Activated naive CD4-positive, alpha-beta T cell treated with anti-CD3 and anti-CD28 coated beads, Interleukin-2, amount 10 ng/mL, durations not matched to agents 7 days and 5 days (primary cell): ENCODE results near the gene NRCAM.
"Not testable (repeated sequence)": the region's sequence is repeated elsewhere in the genome, so short reads cannot be mapped to it uniquely, and the experiment has no call there.

Experiments
- CTCF ChIA-PET: fragments of 350-600 bp; sonication (Branson Sonifier 250); formaldehyde crosslinking; loops from one replicate; lab custom pipeline; 2021; ENCODE audit warnings: antibody characterized with exemption; lab: Charles Lee
- DNase-seq: peaks from one replicate; pipeline ENCODE4 v3.0.0-alpha.2; 2020
- H3K27ac Mint-ChIP-seq: one replicate; pipeline ENCODE4 v1.8.0; 2021; ENCODE audit warnings: mild to moderate bottlenecking, moderate library complexity, mixed read lengths
- H3K27me3 Mint-ChIP-seq: one replicate; pipeline ENCODE4 v1.8.0; 2021; ENCODE audit warnings: mild to moderate bottlenecking, mixed read lengths
- H3K36me3 Mint-ChIP-seq: one replicate; pipeline ENCODE4 v1.8.0; 2021; ENCODE audit warnings: mixed read lengths
- H3K4me1 Mint-ChIP-seq: one replicate; pipeline ENCODE4 v1.8.0; 2021; ENCODE audit warnings: mixed read lengths
- H3K4me3 Mint-ChIP-seq: one replicate; pipeline ENCODE4 v1.8.0; 2021; ENCODE audit warnings: mild to moderate bottlenecking, moderate library complexity, mixed read lengths
- H3K9me3 Mint-ChIP-seq: one replicate; pipeline ENCODE4 v1.8.0; 2021; ENCODE audit warnings: mixed read lengths

Gene NRCAM

GRCh38 chr7:108479118-108479517, 22.9 kb upstream of the NRCAM start:
- H3K9me3 Mint-ChIP-seq = no peaks in the 10 kb centered on the region
- H3K27me3 Mint-ChIP-seq = no peaks in the 10 kb centered on the region
- no peaks in the 10 kb centered on the region for H3K4me1 Mint-ChIP-seq
- H3K36me3 Mint-ChIP-seq = peaks cover 21% of the 10 kb centered on the region
- no peak overlapping the region for H3K27ac Mint-ChIP-seq
- CTCF ChIA-PET = no interaction called here
- no peak overlapping the region for H3K4me3 Mint-ChIP-seq
- no peak for DNase-seq

GRCh38 chr7:108468246-108468645, 12.0 kb upstream of the NRCAM start:
- Mint-ChIP-seq H3K27ac (no peak overlapping the region), H3K4me3 (no peak overlapping the region), H3K4me1 (peaks cover 12% of the 10 kb centered on the region), H3K9me3 (no peaks in the 10 kb centered on the region), H3K27me3 (no peaks in the 10 kb centered on the region), H3K36me3 (no peaks in the 10 kb centered on the region)
- DNase-seq = no peak
- CTCF ChIA-PET = interaction anchor here (0.6 to 1.6 kb wide), 2 partner anchors 8 to 9 kb away, joined by 4 to 5 read pairs; no protein-coding TSS in a partner anchor

- Mint-ChIP-seq H3K36me3 (no peaks in the 10 kb centered on the region), H3K27ac (no peak overlapping the region), H3K9me3 (no peaks in the 10 kb centered on the region), H3K27me3 (no peaks in the 10 kb centered on the region), H3K4me3 (no peak overlapping the region), H3K4me1 (peaks cover 19% of the 10 kb centered on the region)
- CTCF ChIA-PET = no interaction called here
- DNase-seq = no peak
These were observed 11.2 kb upstream of the NRCAM start for GRCh38 chr7:108467391-108467790.

GRCh38 chr7:108466322-108466721, 10.1 kb upstream of the NRCAM start:
- H3K9me3 Mint-ChIP-seq, H3K27me3 Mint-ChIP-seq, CTCF ChIA-PET, DNase-seq, H3K4me3 Mint-ChIP-seq, H3K27ac Mint-ChIP-seq, H3K36me3 Mint-ChIP-seq: not testable (repeated sequence)
- H3K4me1 Mint-ChIP-seq = peaks cover 22% of the 10 kb centered on the region

- Mint-ChIP-seq H3K4me1 (peaks cover 22% of the 10 kb centered on the region), H3K27me3 (peaks cover 7% of the 10 kb centered on the region), H3K27ac (no peak overlapping the region), H3K9me3 (no peaks in the 10 kb centered on the region), H3K36me3 (no peaks in the 10 kb centered on the region), H3K4me3 (no peak overlapping the region)
- DNase-seq = no peak
- CTCF ChIA-PET = interaction anchor here (1.5 kb wide), 1 partner anchor 23 kb away, joined by 4 read pairs; no protein-coding TSS in a partner anchor
These were observed 8.5 kb upstream of the NRCAM start for GRCh38 chr7:108464743-108465142.

- Mint-ChIP-seq H3K27me3 (peaks cover 17% of the 10 kb centered on the region), H3K36me3 (no peaks in the 10 kb centered on the region), H3K4me3 (no peak overlapping the region), H3K9me3 (no peaks in the 10 kb centered on the region), H3K27ac (no peak overlapping the region), H3K4me1 (peaks cover 22% of the 10 kb centered on the region)
- peak; percentile 46 for DNase-seq
- CTCF ChIA-PET = interaction anchor here (1.5 kb wide), 1 partner anchor 24 kb away, joined by 4 read pairs; no protein-coding TSS in a partner anchor
These were observed 7.4 kb upstream of the NRCAM start for GRCh38 chr7:108463613-108464012.

- CTCF ChIA-PET = no interaction called here
- Mint-ChIP-seq H3K27me3 (peaks cover 34% of the 10 kb centered on the region), H3K4me3 (no peak overlapping the region), H3K27ac (no peak overlapping the region), H3K36me3 (no peaks in the 10 kb centered on the region), H3K9me3 (no peaks in the 10 kb centered on the region), H3K4me1 (peaks cover 27% of the 10 kb centered on the region)
- DNase-seq = no peak
These were observed 5.6 kb upstream of the NRCAM start for GRCh38 chr7:108461840-108462239.

GRCh38 chr7:108460964-108461363, 4.7 kb upstream of the NRCAM start:
- CTCF ChIA-PET = interaction anchor here (0.5 to 1.4 kb wide), 3 partner anchors 9 to 286 kb away, joined by 3 read pairs; no protein-coding TSS in a partner anchor
- Mint-ChIP-seq H3K36me3 (no peaks in the 10 kb centered on the region), H3K27me3 (peaks cover 43% of the 10 kb centered on the region), H3K4me3 (no peak overlapping the region), H3K9me3 (no peaks in the 10 kb centered on the region), H3K27ac (no peak overlapping the region), H3K4me1 (peaks cover 30% of the 10 kb centered on the region)
- no peak for DNase-seq

- no peak overlapping the region for H3K4me3 Mint-ChIP-seq
- no peaks in the 10 kb centered on the region for H3K36me3 Mint-ChIP-seq
- no peak overlapping the region for H3K27ac Mint-ChIP-seq
- H3K4me1 Mint-ChIP-seq = peaks cover 30% of the 10 kb centered on the region
- CTCF ChIA-PET = interaction anchor here (0.9 to 1.8 kb wide), 7 partner anchors 8 to 286 kb away, joined by 3 to 5 read pairs (median 3); no protein-coding TSS in a partner anchor
- no peaks in the 10 kb centered on the region for H3K9me3 Mint-ChIP-seq
- peaks cover 52% of the 10 kb centered on the region for H3K27me3 Mint-ChIP-seq
- peak; percentile 34 for DNase-seq
These were observed 3.8 kb upstream of the NRCAM start for GRCh38 chr7:108459922-108460551.

GRCh38 chr7:108457871-108458270, 1.6 kb upstream of the NRCAM start:
- Mint-ChIP-seq H3K27me3 (peaks cover 68% of the 10 kb centered on the region), H3K27ac (no peak overlapping the region), H3K36me3 (no peaks in the 10 kb centered on the region), H3K4me1 (peaks cover 18% of the 10 kb centered on the region), H3K4me3 (no peak overlapping the region), H3K9me3 (no peaks in the 10 kb centered on the region)
- DNase-seq = no peak
- CTCF ChIA-PET = no interaction called here

GRCh38 chr7:108456845-108457540, 757 bp upstream of the NRCAM start:
- H3K4me1 Mint-ChIP-seq = peaks cover 15% of the 10 kb centered on the region
- peak overlapping the region; percentile 64 for H3K4me3 Mint-ChIP-seq
- H3K36me3 Mint-ChIP-seq = no peaks in the 10 kb centered on the region
- no peaks in the 10 kb centered on the region for H3K9me3 Mint-ChIP-seq
- DNase-seq = no peak
- CTCF ChIA-PET = interaction anchor here (0.7 kb wide), 2 partner anchors 268 to 413 kb away, joined by 3 read pairs; no protein-coding TSS in a partner anchor
- no peak overlapping the region for H3K27ac Mint-ChIP-seq
- peaks cover 71% of the 10 kb centered on the region for H3K27me3 Mint-ChIP-seq

GRCh38 chr7:108455551-108455997, 662 bp downstream of the NRCAM start:
- no peak overlapping the region for H3K27ac Mint-ChIP-seq
- H3K4me1 Mint-ChIP-seq = peaks cover 12% of the 10 kb centered on the region
- peak; percentile 23 for DNase-seq
- no peaks in the 10 kb centered on the region for H3K9me3 Mint-ChIP-seq
- no peaks in the 10 kb centered on the region for H3K36me3 Mint-ChIP-seq
- CTCF ChIA-PET = interaction anchor here (1.1 kb wide), 1 partner anchor 9 kb away, joined by 3 read pairs; no protein-coding TSS in a partner anchor
- peak overlapping the region; percentile 52 for H3K4me3 Mint-ChIP-seq
- H3K27me3 Mint-ChIP-seq = peaks cover 81% of the 10 kb centered on the region

- Mint-ChIP-seq H3K9me3 (no peaks in the 10 kb centered on the region), H3K27me3 (peaks cover 76% of the 10 kb centered on the region), H3K4me3 (peak overlapping the region; percentile 63), H3K27ac (no peak overlapping the region), H3K4me1 (peaks cover 12% of the 10 kb centered on the region), H3K36me3 (no peaks in the 10 kb centered on the region)
- CTCF ChIA-PET = interaction anchor here (1.0 to 1.1 kb wide), 2 partner anchors 9 to 32 kb away, joined by 3 read pairs; no protein-coding TSS in a partner anchor
- peak; percentile 27 for DNase-seq
These were observed 1.3 kb downstream of the NRCAM start for GRCh38 chr7:108454674-108455550.

GRCh38 chr7:108454317-108454673, 1.9 kb downstream of the NRCAM start:
- Mint-ChIP-seq H3K36me3 (no peaks in the 10 kb centered on the region), H3K27me3 (peaks cover 71% of the 10 kb centered on the region), H3K9me3 (no peaks in the 10 kb centered on the region), H3K4me1 (peaks cover 12% of the 10 kb centered on the region), H3K27ac (no peak overlapping the region), H3K4me3 (peak overlapping the region; percentile 63)
- no peak for DNase-seq
- CTCF ChIA-PET = interaction anchor here (1.0 to 2.4 kb wide), 3 partner anchors 8 to 43 kb away, joined by 3 to 13 read pairs (median 3); no protein-coding TSS in a partner anchor
